NCI-H128 (cell line): ENCODE measurements around the gene ITGAE.
A peak's percentile ranks its signal among the peaks of the same experiment; 100 is the strongest.
"Not testable (repeated sequence)": the region's sequence is repeated elsewhere in the genome, so short reads cannot be mapped to it uniquely, and the experiment has no call there.

ENCODE experiments used
- DNase-seq: peaks from one replicate; lab custom pipeline; 2025; ENCODE audit not compliant: unreplicated experiment; lab: John Stamatoyannopoulos, UW

ITGAE gene

GRCh38 chr17:3732210-3732621 lies 68.8 kb downstream of the ITGAE start:
- no peak for DNase-seq

DNA sequence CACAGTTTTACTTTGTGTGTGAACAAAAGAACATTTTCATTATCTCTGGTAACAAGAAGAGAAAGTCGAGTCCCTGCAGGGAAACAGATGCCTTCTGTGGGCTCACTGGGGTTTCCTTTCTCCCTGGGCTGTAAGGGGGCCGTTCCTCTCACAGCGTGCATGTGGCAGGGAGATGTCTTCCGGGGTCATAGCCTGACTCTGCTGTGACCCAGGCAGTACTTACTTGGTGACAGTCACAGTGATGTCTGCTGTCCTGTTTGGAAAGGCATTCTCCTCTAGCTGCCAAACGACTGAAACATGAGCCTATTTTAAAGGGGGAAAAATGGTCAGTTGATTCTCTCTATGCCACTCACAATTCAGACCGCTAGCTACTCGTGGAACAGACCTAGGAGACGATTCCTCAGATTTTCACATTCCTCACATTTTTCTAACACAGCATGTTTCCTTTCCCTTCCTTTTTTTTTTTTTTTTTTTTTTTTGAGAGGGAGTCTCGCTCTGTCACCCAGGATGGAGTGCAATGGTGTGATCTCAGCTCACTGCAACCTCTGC lies 70.0 kb downstream of the ITGAE start:
- no peak for DNase-seq

DNA sequence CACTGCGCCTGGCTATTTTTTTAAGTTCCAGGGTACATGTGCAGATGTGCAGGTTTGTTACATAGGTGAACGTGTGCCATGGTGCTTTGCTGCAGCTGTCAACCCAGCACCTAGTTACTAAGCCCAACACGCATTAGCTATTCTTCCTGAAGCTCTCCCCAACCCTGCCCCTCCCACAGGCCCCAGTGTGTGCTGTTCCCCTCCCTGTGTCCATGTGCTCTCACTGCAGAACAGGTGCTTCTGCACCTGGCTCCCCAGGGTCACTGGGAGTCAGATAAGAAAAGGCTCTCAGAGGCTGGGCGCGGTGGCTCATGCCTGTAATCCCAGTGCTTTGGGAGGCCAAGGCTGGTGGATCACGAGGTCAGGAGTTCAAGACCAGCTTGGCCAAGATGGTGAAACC lies 71.1 kb downstream of the ITGAE start:
- DNase-seq = no peak

GRCh38 chr17:3728099-3728498 lies 72.9 kb downstream of the ITGAE start:
- DNase-seq = not testable (repeated sequence)

DNA sequence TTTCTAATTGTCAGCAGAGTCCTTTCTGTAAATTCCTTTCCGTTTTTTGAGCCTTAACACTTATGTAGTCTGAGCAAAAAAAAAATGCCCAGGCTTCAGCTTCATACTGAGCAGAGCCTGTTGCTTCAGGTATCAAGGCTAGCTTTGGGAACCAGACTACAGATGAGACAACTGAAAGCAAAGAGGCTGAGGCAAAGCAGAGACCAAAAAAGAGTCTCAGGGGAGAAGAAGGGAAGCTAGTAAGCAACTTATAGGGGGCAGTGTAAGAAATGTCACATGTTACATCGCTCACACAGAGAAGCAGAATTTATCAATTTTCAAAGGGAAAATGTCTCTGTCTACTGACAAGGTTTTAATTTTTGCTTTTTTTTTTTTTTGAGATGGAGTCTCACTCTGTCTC lies 73.9 kb downstream of the ITGAE start:
- no peak for DNase-seq

- DNase-seq = no peak
Measured at GRCh38 chr17:3724378-3725077, 76.5 kb downstream of the ITGAE start.

DNA sequence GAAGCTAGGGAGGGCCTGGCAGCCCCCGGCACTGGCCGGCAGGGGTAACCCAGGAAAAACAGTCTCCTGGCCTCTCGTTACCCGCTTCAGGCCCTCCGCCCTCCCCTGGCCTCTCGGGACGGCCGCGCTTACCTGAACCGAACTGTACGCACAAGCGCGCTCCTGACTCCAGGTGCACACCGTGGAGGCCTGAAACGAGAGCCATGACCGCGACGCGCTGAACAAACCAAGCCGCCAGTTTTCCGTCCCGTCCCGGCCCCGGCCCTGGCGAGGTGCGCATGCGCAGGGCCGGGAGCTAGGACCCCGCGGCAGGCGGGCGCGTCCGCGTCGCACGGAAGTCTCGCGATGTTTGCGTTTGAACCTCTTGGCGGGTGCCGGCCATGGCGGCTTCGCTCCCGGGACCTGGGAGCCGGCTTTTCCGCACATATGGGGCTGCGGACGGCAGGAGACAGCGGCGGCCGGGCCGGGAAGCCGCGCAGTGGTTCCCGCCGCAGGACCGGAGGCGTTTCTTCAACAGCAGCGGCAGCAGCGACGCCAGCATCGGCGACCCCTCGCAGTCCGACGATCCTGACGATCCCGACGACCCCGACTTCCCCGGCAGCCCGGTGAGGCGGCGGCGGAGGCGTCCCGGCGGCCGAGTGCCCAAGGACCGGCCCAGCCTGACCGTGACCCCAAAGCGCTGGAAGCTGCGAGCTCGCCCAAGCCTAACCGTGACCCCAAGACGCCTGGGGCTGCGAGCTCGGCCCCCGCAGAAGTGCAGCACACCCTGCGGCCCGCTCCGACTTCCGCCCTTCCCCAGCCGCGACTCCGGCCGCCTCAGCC lies 77.2 kb downstream of the ITGAE start, which contains the start of gene HASPIN:
TSS of gene HASPIN (plus strand) at position 348 of the 822 bp plus-strand sequence. CDS start at position 381, 33 bp downstream.
- peak; percentile 80 for DNase-seq

GRCh38 chr17:3723188-3723555 lies 77.8 kb downstream of the ITGAE start:
- no peak for DNase-seq

DNA sequence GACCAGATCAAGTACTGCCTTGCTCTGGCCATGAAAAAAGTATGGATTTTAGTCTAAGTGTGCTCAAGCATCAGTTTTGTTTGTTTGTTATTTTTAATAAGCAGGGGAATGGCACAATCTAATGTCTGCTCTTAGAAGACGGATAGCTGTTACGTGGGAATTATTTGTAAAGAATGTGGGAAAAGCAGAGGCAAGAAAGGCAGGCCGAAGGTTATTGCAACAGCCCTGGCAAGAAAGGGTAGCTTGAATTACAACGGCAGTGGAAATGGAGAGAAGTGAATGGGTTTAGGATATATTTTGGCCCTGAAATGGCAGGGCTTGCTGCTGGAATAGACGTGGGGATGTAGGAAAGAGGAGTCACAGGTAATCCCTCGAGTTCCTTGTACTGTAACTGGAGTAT lies 78.3 kb downstream of the ITGAE start:
- DNase-seq = no peak

GRCh38 chr17:3719265-3719664 lies 81.7 kb downstream of the ITGAE start:
- no peak for DNase-seq

GRCh38 chr17:3718201-3718600 lies 82.8 kb downstream of the ITGAE start:
- no peak for DNase-seq

DNA sequence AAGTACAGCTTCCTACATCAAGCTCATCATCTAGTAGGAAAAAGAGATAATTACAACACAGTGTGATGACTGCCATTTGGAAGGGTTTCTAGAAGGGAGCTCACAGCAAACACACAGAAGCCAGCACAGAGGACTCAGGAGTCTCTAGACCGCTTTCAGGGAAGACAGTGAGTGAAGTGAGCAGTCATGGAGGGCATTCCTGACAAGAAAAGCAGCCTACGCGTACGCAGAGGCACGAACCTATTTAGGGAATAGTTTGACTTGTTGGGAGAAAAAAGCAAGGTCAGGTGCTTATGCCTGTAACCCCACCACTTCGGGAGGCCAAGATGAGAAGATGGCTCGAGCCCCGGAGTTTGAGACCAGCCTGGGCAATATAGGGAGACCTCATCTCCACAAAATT lies 85.7 kb downstream of the ITGAE start:
- DNase-seq = no peak

DNA sequence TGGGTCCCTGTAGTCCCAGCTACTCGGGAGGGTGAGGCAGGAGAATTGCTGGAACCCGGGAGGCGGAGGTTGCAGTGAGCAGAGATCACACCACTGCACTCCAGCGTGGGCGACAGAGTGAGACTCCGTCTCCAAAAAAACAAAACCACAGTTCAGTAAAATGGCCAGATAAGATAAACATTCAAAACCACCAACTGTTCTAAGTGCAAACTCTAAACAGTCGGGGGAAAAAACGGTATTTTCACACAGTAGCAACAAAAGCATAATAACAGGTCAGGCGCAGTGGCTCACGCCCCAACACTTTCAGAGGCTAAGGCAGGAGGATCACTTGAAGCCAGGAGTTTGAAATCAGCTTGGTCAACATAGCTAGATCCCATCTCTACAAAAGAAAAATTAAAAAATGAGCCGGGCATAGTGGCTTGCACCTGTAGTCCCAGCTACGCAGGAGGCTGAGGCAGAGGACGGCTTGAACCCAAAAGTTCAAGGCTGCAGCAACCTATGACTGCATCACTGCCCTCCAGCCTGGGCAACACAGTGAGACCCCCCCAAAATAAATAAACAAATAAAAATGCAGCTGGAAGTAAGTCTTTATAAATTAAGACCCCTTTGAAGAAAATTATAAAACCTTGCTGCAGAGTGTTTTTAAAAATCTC lies 88.1 kb downstream of the ITGAE start:
- no peak for DNase-seq

DNA sequence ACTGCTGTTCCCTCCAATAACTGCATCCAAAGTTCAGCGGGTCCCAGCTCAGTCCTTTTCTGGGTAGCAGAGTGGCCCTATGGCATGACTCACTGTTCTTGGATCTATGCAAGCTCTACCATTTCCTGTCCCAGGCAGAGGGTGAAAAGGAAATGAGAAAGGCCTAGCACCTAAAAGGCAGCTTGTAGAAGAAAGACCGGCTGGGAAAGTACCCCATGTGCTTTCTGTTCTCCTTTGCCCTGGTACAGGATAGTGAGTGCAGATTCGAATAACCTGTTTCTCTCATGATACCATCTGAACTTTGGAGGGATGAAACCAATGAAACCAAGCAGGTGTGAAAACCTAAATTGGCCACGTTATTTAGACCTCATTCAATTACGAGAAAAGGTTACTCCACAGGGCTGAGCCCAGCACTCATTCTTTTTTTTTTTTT lies 90.0 kb downstream of the ITGAE start:
- DNase-seq = no peak

DNA sequence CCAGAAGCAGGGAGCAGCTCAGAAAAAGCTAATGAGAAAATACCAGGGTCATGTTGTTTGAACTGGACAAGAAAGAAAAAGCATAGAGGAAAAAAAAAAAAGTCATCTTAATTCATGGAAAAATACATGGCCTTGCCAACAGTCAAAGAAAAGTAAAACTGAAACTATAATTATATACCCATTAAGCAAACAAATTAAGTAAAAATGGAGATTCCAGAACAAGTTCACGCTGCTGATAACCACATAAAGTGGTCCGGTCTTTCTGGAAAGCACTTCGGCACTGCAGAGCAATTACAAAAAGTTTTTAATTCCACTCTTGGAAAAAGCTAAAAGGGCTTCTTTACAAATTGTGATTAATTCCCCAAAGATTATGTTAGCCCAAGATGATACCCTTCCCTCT lies 92.6 kb downstream of the ITGAE start:
- no peak for DNase-seq

DNA sequence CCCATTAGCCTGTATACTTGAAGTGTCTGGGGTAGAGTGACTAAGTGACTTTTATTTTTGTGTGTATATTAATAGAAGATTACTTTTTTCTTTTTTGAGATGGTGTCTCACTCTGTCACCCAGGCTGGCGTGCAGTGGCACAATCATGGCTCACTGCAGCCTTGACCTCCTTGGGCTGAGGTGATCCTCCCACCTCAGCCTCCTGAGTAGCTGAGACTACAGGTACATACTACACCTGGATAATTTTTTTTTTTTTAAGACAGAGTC lies 95.3 kb downstream of the ITGAE start:
- DNase-seq = not testable (repeated sequence)

DNA sequence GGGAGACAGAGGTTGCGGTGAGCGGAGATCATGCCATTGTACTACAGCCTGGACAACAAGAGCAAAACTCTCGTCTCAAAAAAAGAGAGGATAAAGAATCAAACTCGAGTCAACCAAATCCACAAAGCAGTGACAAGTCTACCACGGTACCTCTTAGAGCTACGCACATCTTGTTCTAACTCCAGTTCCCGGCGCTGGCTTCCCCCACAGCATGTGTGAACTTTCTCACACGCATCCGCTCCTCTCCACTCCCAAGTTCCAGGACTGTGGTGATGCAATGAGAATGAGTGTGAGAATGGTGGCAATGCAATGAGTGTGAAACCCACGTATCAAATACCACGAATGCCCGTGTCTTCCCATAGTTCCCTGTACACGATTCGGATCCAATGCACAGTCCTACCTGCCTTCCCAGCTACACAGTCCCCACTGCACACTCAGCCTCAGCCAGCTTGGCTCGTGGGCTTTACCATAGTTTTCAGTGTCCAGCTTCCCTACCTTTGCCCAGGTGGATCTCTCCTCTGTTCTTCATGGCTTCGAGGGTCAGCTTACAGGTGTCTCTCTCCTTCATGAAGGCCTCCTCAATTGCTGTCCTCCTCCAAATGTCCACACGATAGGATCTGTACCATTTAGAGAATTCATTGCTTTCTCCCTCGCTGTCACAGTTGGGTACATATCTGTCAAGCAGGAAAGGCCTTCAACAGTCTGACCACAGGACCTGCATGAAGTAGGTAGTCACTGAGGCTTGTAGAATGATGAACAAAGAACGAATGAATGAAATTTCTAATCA lies 95.9 kb downstream of the ITGAE start:
- no peak for DNase-seq

- not testable (repeated sequence) for DNase-seq
Measured at GRCh38 chr17:3702041-3702539, 98.9 kb downstream of the ITGAE start.

DNA sequence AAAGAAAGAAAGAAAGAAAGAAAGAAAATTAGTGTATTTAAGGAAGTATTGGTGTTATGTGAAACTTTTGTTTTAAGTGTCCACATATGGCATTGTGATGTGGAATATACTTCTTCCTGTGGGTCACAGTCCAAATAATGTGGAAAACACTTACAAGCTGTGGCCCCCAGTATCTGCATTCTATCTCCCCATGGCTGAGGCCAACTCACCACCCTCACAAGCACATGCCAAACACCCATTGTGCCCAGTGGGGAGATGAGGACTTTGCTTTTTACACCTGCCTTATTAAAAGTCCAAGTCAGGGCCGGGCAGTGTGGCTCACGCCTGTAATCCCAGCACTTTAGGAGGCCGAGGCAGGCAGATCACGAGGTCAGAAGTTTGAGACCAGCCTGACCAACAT lies 101.0 kb downstream of the ITGAE start:
- no peak for DNase-seq

GRCh38 chr17:3698139-3698538 lies 102.8 kb downstream of the ITGAE start:
- no peak for DNase-seq

GRCh38 chr17:3697103-3697476 lies 103.9 kb downstream of the ITGAE start:
- no peak for DNase-seq
